HTERT RPE-1 (cell line): Measurements from ENCODE around the gene AHCTF1.

ENCODE experiments used
- in situ Hi-C: fragments of 300-500 bp; cut with MboI; formaldehyde crosslinking; loops from 4 replicates; pipeline ENCODE4 v1.14.3; 2020; ENCODE audit warnings: low sequenced_read_pairs

AHCTF1 gene, protein sequence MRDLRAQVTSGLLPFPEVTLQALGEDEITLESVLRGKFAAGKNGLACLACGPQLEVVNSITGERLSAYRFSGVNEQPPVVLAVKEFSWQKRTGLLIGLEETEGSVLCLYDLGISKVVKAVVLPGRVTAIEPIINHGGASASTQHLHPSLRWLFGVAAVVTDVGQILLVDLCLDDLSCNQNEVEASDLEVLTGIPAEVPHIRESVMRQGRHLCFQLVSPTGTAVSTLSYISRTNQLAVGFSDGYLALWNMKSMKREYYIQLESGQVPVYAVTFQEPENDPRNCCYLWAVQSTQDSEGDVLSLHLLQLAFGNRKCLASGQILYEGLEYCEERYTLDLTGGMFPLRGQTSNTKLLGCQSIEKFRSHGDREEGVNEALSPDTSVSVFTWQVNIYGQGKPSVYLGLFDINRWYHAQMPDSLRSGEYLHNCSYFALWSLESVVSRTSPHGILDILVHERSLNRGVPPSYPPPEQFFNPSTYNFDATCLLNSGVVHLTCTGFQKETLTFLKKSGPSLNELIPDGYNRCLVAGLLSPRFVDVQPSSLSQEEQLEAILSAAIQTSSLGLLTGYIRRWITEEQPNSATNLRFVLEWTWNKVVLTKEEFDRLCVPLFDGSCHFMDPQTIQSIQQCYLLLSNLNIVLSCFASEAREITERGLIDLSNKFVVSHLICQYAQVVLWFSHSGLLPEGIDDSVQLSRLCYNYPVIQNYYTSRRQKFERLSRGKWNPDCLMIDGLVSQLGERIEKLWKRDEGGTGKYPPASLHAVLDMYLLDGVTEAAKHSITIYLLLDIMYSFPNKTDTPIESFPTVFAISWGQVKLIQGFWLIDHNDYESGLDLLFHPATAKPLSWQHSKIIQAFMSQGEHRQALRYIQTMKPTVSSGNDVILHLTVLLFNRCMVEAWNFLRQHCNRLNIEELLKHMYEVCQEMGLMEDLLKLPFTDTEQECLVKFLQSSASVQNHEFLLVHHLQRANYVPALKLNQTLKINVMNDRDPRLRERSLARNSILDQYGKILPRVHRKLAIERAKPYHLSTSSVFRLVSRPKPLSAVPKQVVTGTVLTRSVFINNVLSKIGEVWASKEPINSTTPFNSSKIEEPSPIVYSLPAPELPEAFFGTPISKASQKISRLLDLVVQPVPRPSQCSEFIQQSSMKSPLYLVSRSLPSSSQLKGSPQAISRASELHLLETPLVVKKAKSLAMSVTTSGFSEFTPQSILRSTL (N-terminal part only)

GRCh38 chr1:246931549-246932365 lies at the start of gene AHCTF1:
Gene AHCTF1 (minus strand): TSS chr1:246931948. CDS start chr1:246918370, 13,578 bp downstream.
- in situ Hi-C loops, result no loop called here

- in situ Hi-C loops, result no loop called here
Measured at GRCh38 chr1:246978785-246979184, 47.0 kb upstream of the AHCTF1 start.

DNA sequence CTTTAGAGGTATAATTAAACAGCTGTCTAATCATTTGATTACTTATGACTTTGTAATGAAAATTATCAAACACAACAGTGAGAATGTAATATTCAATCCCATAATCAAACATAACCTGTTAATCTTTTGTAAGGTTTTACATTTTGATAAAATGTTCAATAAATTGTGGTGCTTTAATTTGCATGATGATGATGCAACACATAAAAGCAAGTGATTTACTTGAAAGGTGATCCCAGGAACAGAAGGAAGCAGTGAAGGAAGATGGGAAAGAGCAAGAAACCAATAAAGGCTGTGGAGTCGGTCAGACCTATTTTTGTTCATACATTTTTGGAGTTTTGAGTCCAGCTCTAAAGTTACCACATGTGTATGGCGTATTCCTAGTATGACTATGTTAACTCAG lies 46.5 kb upstream of the AHCTF1 start:
- in situ Hi-C loops, result no loop called here

DNA sequence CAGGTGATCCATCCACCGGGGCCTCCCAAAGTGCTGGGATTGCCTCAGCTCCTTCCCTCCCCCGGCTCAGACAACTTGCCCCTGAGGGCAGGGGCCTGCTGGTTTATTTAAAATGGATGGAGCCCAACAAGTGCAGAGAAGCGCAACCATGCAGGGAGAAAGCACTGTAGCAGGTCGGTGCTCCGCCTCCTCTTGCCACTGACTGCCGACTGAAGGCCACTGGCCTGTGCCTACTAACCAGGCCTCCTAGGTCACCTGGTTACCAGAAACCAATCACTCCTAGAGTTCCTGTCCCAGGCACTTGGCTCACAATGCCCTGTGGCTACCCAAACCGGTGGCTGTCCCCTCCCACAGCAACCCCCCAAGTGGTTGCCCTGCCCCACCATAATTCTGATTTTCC lies 40.2 kb upstream of the AHCTF1 start:
- in situ Hi-C loops, result no loop called here

DNA sequence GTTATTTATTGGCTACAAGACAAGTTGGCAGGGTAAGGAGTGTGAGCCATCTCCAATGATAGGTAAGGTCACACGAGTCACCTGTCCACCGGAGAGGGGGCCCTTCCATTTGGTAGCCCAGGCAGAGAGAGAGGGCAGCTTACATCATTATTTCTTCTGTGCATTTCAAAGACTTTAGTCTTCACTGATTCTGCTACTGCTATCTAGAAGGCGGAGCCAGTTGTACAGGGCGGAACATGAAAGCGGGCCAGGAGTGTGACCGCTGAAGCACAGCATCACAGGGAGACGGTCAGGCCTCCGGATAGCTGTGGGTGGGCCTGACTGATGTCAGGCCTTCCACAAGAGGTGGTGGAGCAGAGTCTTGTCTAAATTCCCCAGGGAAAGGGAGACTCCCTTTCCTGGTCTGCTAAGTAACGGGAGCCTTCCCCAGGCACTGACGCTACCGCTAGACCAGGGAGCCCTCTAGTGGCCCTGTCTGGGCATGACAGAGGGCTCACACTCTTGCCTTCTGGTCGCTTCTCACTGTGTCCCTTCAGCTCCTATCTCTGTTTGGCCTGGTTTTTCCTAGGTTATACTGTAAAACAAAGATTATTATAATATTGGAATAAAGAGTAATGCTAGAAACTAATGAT lies 39.5 kb upstream of the AHCTF1 start:
- in situ Hi-C loops, result no loop called here

DNA sequence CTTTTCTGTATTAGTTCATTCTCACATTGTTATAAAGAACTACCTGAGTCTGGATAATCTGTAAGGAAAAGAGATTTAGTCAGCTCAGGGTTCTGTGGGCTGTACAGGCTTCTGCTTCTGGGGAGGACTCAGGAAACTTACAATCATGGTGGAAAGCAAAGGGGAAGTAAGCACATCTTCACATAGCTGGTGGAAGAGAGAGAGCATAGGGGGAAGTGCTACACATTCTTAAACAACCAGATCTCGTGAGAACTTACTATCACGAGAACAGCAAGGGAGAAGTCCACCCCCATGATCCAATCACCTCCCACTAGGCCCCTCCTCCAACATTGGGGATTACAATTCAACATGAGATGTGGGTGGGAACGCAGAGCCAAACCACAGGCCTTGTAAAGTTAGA lies 37.9 kb upstream of the AHCTF1 start:
- in situ Hi-C loops, result no loop called here

DNA sequence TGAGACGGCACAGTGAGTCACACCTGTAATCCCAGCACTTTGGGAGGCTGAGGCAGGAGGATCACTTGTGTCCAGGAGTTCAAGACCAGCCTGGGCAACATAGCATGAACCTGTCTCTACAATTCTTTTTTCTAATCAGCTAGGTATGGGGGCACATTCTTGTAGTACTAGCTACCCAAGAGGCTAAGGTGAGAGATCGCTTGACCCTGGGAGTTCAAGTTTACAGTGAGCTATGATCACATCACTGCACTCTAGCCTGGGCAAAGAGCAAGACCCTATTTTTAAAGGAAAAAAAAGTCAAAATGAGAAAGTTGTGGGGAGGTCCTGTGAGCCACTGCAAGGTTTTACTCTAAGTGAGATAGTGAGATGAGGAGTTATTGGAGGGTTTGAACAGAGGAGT lies 34.8 kb upstream of the AHCTF1 start:
- in situ Hi-C loops, result no loop called here

DNA sequence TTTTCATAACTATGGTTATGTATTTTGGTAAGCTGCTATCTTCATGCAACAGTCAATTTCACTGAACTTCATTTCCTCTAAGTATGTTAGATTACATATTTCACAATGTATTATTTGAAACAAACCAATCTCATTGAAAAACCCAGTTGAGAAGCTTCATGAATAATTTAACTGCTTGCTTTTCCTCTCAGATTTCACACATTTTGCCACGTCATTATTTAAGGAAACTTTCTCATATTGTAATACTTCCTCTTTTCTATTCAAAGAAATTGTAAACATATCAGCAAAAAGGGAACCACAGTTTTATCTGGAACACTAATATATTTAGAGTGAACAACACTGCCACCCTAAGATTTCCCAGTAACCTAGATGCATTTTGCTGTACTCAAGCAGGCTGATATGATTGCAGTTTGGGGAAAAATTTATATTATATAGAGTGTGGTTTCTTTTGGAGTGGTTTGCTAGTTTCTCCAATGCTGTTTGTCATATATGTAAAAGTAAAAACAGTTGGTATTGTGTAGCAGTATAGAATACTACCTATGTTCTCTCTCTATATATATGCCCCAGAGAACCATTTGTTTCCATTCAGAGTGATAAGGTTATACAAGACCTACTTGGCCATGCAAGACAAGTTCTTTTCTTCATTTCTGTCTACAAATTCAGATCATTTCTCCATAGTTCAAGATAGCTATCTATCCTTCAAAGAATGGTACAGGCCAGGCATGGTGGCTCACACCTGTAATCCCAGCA lies 28.4 kb upstream of the AHCTF1 start:
- in situ Hi-C loops, result no loop called here

DNA sequence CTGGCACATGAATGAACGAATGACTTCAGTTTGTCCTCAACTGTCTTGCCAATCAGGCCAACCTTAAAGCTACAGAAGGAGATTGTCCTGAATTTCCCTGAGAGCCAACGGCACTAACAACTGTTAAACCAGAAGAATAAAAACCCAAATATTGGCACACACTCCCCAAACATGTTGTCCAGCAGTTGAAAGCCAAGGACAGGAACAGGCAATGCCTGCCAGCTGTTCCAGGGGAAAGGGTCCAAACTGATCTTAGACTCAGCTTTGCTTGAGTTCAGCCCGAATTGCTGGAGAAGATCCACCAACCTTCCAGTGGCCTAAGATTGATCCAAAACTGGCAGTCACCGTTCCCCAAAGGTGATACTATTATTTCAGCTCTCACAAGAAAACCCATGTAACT lies 22.4 kb upstream of the AHCTF1 start:
- in situ Hi-C loops, result no loop called here

DNA sequence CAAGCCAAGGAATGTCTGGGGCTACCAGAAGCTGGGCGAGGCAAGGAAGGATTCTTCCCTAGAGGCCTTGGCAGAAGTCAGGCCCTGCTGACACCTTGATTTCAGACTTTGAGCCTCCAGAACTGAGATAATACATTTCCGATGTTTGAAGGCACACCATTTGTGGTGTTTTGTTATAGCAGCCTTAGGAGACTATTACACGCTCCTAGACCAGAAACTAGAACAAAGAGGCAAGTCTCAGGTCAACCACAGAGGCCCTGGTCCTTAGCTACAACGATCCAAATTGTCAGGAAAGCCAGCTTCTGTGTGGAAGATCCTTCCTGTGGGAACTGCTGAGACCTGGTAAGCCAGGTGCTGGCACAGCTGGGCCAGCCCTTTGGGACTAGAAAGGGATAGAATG lies 19.7 kb upstream of the AHCTF1 start:
- in situ Hi-C loops, result no loop called here

GRCh38 chr1:246949956-246950355 lies 18.2 kb upstream of the AHCTF1 start:
- in situ Hi-C loops, result no loop called here

DNA sequence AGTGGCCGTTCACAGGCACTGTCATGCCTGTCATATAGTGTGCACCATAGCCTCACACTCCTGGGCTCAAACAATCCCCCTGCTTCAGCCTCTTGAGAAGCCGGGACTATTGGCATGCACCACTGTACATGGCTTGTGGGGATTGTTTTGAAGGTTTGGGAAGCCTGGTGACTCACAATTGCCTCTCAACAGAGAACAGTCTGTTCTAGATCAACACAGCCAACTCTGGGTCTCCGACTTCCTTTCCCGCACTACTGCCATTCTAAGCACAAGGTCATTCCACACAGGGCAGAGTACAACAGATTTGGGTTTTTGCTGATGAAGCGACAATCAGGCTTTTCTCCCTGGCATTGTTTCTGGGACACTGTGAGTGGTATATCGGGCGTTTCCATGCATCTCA lies 15.5 kb upstream of the AHCTF1 start:
- in situ Hi-C loops, result no loop called here

GRCh38 chr1:246946366-246946765 lies 14.6 kb upstream of the AHCTF1 start:
- in situ Hi-C loops, result no loop called here

- in situ Hi-C loops, result no loop called here
Measured at GRCh38 chr1:246934765-246935164, 3.0 kb upstream of the AHCTF1 start.

DNA sequence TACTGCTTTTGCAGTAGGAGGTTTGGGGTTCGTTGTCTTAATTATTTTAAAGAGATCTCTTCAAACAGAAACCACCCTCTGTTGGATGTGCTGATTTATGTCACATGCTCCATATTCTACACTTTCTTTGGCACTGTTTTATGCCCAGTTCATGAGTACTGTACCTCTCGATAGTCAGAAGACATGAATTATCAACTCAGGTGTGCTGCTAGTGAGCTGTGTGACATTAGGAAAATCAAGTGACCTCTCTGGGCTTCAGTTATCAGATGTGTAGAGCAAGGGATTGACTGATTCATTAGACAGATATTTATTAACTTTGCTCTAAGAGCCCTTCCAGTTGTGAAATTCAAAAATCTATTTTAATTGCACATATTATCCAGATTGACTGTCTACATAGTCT lies 2.1 kb upstream of the AHCTF1 start:
- in situ Hi-C loops, result no loop called here

DNA sequence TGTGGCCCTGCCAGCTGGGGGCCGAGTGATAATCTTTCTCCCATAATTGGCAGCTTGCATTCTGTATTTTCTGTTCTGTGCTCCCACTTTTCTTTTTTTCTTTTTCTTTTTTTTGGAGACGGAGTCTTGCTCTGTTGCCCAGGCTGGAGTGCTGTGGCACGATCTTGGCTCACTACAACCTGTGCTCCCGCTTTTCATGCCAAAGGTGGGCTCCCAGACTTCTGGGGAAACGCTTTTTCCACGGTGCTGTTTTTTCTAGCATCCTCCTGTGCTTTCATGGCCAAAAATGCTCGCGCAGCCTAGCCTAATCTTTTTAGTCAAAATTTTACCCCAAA lies 585 bp upstream of the AHCTF1 start:
- in situ Hi-C loops, result no loop called here

DNA sequence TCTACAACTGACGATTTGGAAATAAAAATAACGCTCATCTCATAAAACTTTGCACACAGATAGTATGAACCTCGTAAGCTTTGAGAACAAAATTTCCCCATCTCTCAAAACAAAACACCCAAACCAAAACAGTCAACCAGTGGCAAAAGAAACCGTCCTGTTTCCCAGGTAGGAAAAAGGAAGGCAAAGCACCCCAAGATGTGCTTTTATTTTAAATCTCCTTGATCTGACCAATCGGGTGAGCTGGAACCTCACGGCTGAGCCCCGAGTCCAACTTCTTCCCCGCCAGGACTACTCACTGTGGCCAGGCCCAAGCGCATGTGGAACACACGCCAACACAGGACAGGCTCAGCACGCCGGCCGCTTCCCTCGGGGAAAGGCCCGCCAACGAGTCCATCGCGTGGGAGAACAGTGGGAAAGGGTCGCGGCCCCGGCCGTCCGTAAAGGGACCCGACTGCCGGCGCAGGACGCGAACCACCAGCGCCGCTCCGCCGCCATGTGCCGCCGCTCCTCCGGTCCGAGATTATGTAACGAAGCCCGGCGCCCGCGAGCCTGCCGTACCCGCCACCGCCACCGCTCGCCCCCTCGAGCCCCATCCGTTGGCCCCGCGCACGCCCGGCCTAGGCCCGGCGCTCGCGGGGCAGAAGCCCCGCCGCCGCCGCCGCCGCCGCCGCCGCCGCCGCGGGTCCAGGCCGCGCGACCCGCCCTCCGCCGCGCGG lies 759 bp downstream of the AHCTF1 start:
- in situ Hi-C loops, result no loop called here

GRCh38 chr1:246925997-246926626 lies 5.6 kb downstream of the AHCTF1 start:
- in situ Hi-C loops, result no loop called here
